GM12878 (cell line): Measurements from ENCODE around the gene TMEM176B.

Experiments used
- ASH2L ChIP-seq: fragments of 300-600, 200-600 bp; sonication (generic); IDR thresholded peaks from 2 replicates; pipeline ENCODE4 v1.6.1; 2017; ENCODE audit warnings: low read depth, mild to moderate bottlenecking, borderline replicate concordance
- CTCF ChIP-seq, 3 experiments: IDR thresholded peaks in 2 of 3; conservative IDR thresholded peaks in 1 of 3; 2 replicates each; pipeline ENCODE4 v1.5.1; 2011; ENCODE audit warnings: low read depth in 3 of 3, low read length in 3 of 3, mild to moderate bottlenecking in 3 of 3, control low read depth in 2 of 3, moderate library complexity in 2 of 3, inconsistent platforms in 1 of 3, mixed read lengths in 1 of 3; ENCODE audit not compliant: control insufficient read depth in 2 of 3, insufficient read depth in 1 of 3; ENCODE audit errors: extremely low read depth in 1 of 3
- DPF2 ChIP-seq: fragments of 450-650 bp; IDR thresholded peaks from 2 replicates; pipeline ENCODE4 v1.6.1; 2017; ENCODE audit warnings: mild to moderate bottlenecking
- EP300 ChIP-seq, 2 experiments: fragments of 150-350 bp in 1 of 2; IDR thresholded peaks; 2 replicates each; pipeline ENCODE4 v1.6.1; 2011 to 2012; ENCODE audit warnings: low read depth in 2 of 2, low read length in 2 of 2, borderline replicate concordance in 1 of 2, improper control_type of control experiment in 1 of 2, inconsistent platforms in 1 of 2; ENCODE audit not compliant: control insufficient read depth in 1 of 2
- EZH2 ChIP-seq: IDR thresholded peaks from 2 replicates; pipeline ENCODE4 v1.6.1; 2012; ENCODE audit warnings: low read depth, mild to moderate bottlenecking, control low read depth, inconsistent platforms, low read length, borderline replicate concordance; ENCODE audit not compliant: control insufficient read depth
- FOXM1 ChIP-seq: IDR thresholded peaks from 2 replicates; pipeline ENCODE4 v1.6.1; 2012; ENCODE audit warnings: low read depth, mild to moderate bottlenecking, inconsistent platforms, low read length, moderate library complexity
- NFIC ChIP-seq: IDR thresholded peaks from 2 replicates; pipeline ENCODE4 v1.6.1; 2012; ENCODE audit warnings: low read depth, mild to moderate bottlenecking, inconsistent platforms, low read length, moderate library complexity
- POLR2A ChIP-seq: IDR thresholded peaks from 2 replicates; pipeline ENCODE4 v1.6.1; 2011; ENCODE audit warnings: low read depth, mild to moderate bottlenecking, low read length
- POLR2AphosphoS5 ChIP-seq: IDR thresholded peaks from 2 replicates; pipeline ENCODE4 v1.6.1; 2011; ENCODE audit warnings: mild to moderate bottlenecking, low read length, inconsistent platforms
- SIX5 ChIP-seq: IDR thresholded peaks from 2 replicates; pipeline ENCODE4 v1.6.1; 2011; ENCODE audit warnings: mild to moderate bottlenecking, low read depth, low read length, moderate library complexity; ENCODE audit not compliant: severe bottlenecking
- SREBF2 ChIP-seq: IDR thresholded peaks from 2 replicates; pipeline ENCODE4 v1.6.1; 2012; ENCODE audit warnings: mild to moderate bottlenecking, low read length
- TAF1 ChIP-seq: IDR thresholded peaks from 2 replicates; pipeline ENCODE4 v1.6.1; 2011; ENCODE audit warnings: mild to moderate bottlenecking, low read depth, low read length, borderline replicate concordance
- TCF7 ChIP-seq: IDR thresholded peaks from 2 replicates; pipeline ENCODE4 v1.6.1; 2014; ENCODE audit warnings: antibody characterized with exemption, borderline replicate concordance

GRCh38 chr7:150818971-150819370 lies 18.8 kb upstream of the TMEM176B start:
- TF ChIP-seq NFIC, result no peak
- TF ChIP-seq CTCF (IDR thresholded peaks at IDR 0.05 in 2 of 3, conservative IDR thresholded peaks at IDR 0.05 in 1 of 3; ENCODE audit: control insufficient read depth in 2 of 3, extremely low read depth in 1 of 3, insufficient read depth in 1 of 3, low read depth in 3 of 3, low read length in 3 of 3), result no peak
- TF ChIP-seq POLR2A, result no peak
- no peak for TF ChIP-seq POLR2AphosphoS5
- TF ChIP-seq ASH2L, result no peak
- no peak for TF ChIP-seq EP300 (IDR thresholded peaks at IDR 0.05; ENCODE audit: borderline replicate concordance in 1 of 2, control insufficient read depth in 1 of 2, low read depth in 2 of 2, low read length in 2 of 2)
- no peak for TF ChIP-seq FOXM1
- TF ChIP-seq DPF2, result no peak
- TF ChIP-seq TCF7, result no peak
- no peak for TF ChIP-seq SIX5
- TF ChIP-seq EZH2, result no peak
- no peak for TF ChIP-seq SREBF2
- no peak for TF ChIP-seq TAF1
